SK-N-SH (cell line): ENCODE data around the gene METTL23. TPM values are rescaled to one million over a fixed set of nuclear protein-coding genes. Genes with fewer than 3 reads are reported as not detected.

Experiments used
- CTCF ChIA-PET: fragments of 300-600, 350-600 bp; formaldehyde crosslinking; extraction: SDS; loops from one replicate; lab custom pipeline; 2021; lab: Yijun Ruan, JAX
- POLR2A ChIA-PET: fragments of 350-600 bp; sonication (Branson Sonifier 250); formaldehyde crosslinking; extraction: SDS; loops from one replicate; lab custom pipeline; 2020; ENCODE audit warnings: antibody characterized with exemption, inconsistent platforms; lab: Yijun Ruan, JAX
- DNase-seq: peaks from one replicate; pipeline ENCODE4 v3.0.0; 2012
- H2AFZ ChIP-seq: fragments of 200-600 bp; sonication (generic); 2 replicates; pipeline ENCODE4 v1.8.1; 2016; ENCODE audit warnings: antibody characterized with exemption, mild to moderate bottlenecking, low read depth
- H3F3A ChIP-seq: fragments of 200-600 bp; sonication (generic); replicated peaks from 2 replicates; pipeline ENCODE3; 2016; ENCODE audit warnings: antibody characterized with exemption, mild to moderate bottlenecking; ENCODE audit not compliant: insufficient read depth
- H3K27ac ChIP-seq, 2 experiments: fragments of 200-500 bp in 1 of 2; fragments of 200-600 bp in 1 of 2; sonication (Bioruptor generic) in 1 of 2; sonication (generic), shearing (Covaris generic) in 1 of 2; 2 replicates each; pipeline versions ENCODE4 v1.5.1 to v1.6.1; 2014 to 2016; ENCODE audit warnings: low read depth in 2 of 2, inconsistent platforms in 1 of 2, low read length in 1 of 2, mild to moderate bottlenecking in 1 of 2, mixed read lengths in 1 of 2
- H3K27me3 ChIP-seq: fragments of 200-600 bp; sonication (generic), shearing (Covaris generic); 2 replicates; pipeline ENCODE4 v1.6.1; 2016; ENCODE audit warnings: mixed run types; ENCODE audit not compliant: insufficient read depth
- H3K36me3 ChIP-seq, 2 experiments: fragments of 200-500 bp in 1 of 2; fragments of 200-600 bp in 1 of 2; sonication (Bioruptor generic) in 1 of 2; sonication (generic) in 1 of 2; replicated peaks in 1 of 2; 2 replicates each; pipeline versions ENCODE3 to v1.5.1; 2014 to 2016; ENCODE audit warnings: low read length in 1 of 2, mild to moderate bottlenecking in 1 of 2; ENCODE audit not compliant: insufficient read depth in 2 of 2, control insufficient read depth in 1 of 2
- H3K4me1 ChIP-seq, 2 experiments: fragments of 200-500 bp in 1 of 2; fragments of 200-600 bp in 1 of 2; sonication (Bioruptor generic) in 1 of 2; sonication (generic), shearing (Covaris generic) in 1 of 2; 2 replicates each; pipeline versions ENCODE4 v1.5.1 to v1.6.1; 2014 to 2016; ENCODE audit warnings: low read depth in 1 of 2, low read length in 1 of 2, mixed run types in 1 of 2; ENCODE audit not compliant: insufficient read depth in 2 of 2, control insufficient read depth in 1 of 2
- H3K4me2 ChIP-seq: fragments of 200-600 bp; sonication (generic), shearing (Covaris generic); 2 replicates; pipeline ENCODE4 v1.6.1; 2017; ENCODE audit warnings: mixed run types
- H3K4me3 ChIP-seq, 2 experiments: fragments of 200-500 bp in 1 of 2; fragments of 200-600 bp in 1 of 2; sonication (Bioruptor generic) in 1 of 2; sonication (generic), shearing (Covaris generic) in 1 of 2; 2 replicates each; pipeline versions ENCODE4 v1.5.1 to v1.8.1; 2014 to 2016; ENCODE audit warnings: low read depth in 2 of 2, inconsistent platforms in 1 of 2, low read length in 1 of 2, mild to moderate bottlenecking in 1 of 2, mixed read lengths in 1 of 2, moderate library complexity in 1 of 2
- H3K79me2 ChIP-seq: fragments of 200-600 bp; sonication (generic); 2 replicates; pipeline ENCODE4 v1.8.1; 2017; ENCODE audit warnings: mild to moderate bottlenecking; ENCODE audit not compliant: insufficient read depth
- H3K9ac ChIP-seq: fragments of 200-600 bp; sonication (generic); 2 replicates; pipeline ENCODE4 v1.6.1; 2017; ENCODE audit warnings: mixed run types
- H3K9me2 ChIP-seq: fragments of 200-600 bp; sonication (generic); 2 replicates; pipeline ENCODE4 v1.6.1; 2017; ENCODE audit warnings: mixed run types
- H3K9me3 ChIP-seq: fragments of 200-600 bp; sonication (generic); 2 replicates; pipeline ENCODE4 v1.6.1; 2017; ENCODE audit warnings: mixed run types, mild to moderate bottlenecking, moderate library complexity
- H4K20me1 ChIP-seq: fragments of 200-600 bp; sonication (generic); 2 replicates; pipeline ENCODE4 v1.6.1; 2017; ENCODE audit warnings: mild to moderate bottlenecking, mixed run types; ENCODE audit not compliant: insufficient read depth
- CHD2 ChIP-seq: fragments of 150-350 bp; IDR thresholded peaks from 2 replicates; pipeline ENCODE4 v1.6.1; 2018; ENCODE audit warnings: low read length; ENCODE audit not compliant: partially characterized antibody
- CTCF ChIP-seq: fragments of 200-600 bp; sonication (generic); IDR thresholded peaks from 2 replicates; pipeline ENCODE4 v1.6.1; 2017; ENCODE audit warnings: antibody characterized with exemption, mild to moderate bottlenecking, moderate library complexity
- ELF1 ChIP-seq: IDR thresholded peaks from 2 replicates; pipeline ENCODE4 v1.4.0; 2012
- EZH2phosphoT487 ChIP-seq: fragments of 200-600 bp; sonication (generic); IDR thresholded peaks from 2 replicates; pipeline ENCODE4 v1.6.1; 2017; ENCODE audit warnings: low read depth, mixed run types, mild to moderate bottlenecking, antibody characterized with exemption, moderate library complexity, borderline replicate concordance
- FOXM1 ChIP-seq: IDR thresholded peaks from 2 replicates; pipeline ENCODE4 v1.4.0; 2012; ENCODE audit warnings: low read depth, mild to moderate bottlenecking
- JUND ChIP-seq: IDR thresholded peaks from 2 replicates; pipeline ENCODE4 v1.4.0; 2012
- NFIC ChIP-seq: IDR thresholded peaks from 2 replicates; pipeline ENCODE4 v1.4.0; 2012; ENCODE audit warnings: borderline replicate concordance
- NRF1 ChIP-seq: IDR thresholded peaks from 2 replicates; pipeline ENCODE4 v1.6.1; 2012; ENCODE audit warnings: low read depth, mild to moderate bottlenecking, low read length
- POLR2AphosphoS5 ChIP-seq: IDR thresholded peaks from 2 replicates; pipeline ENCODE4 v1.6.1; 2012; ENCODE audit warnings: low read depth, low read length
- RCOR1 ChIP-seq: fragments of 150-350 bp; IDR thresholded peaks from 2 replicates; pipeline ENCODE4 v1.6.1; 2017; ENCODE audit warnings: antibody characterized with exemption, low read length
- REST ChIP-seq: IDR thresholded peaks from 2 replicates; pipeline ENCODE4 v1.6.1; 2012; ENCODE audit warnings: mild to moderate bottlenecking, low read depth, low read length, moderate library complexity
- RXRA ChIP-seq: IDR thresholded peaks from 2 replicates; pipeline ENCODE4 v1.4.0; 2012; ENCODE audit warnings: low read depth, mild to moderate bottlenecking, borderline replicate concordance
- SMC3 ChIP-seq: IDR thresholded peaks from 2 replicates; pipeline ENCODE4 v1.6.1; 2012; ENCODE audit warnings: low read depth, low read length, improper control_type of control experiment
- TAF1 ChIP-seq: IDR thresholded peaks from 2 replicates; pipeline ENCODE4 v1.6.1; 2012; ENCODE audit warnings: low read depth, mild to moderate bottlenecking, low read length, moderate library complexity, borderline replicate concordance
- TCF12 ChIP-seq: IDR thresholded peaks from 2 replicates; pipeline ENCODE4 v1.4.0; 2012
- YY1 ChIP-seq: IDR thresholded peaks from 2 replicates; pipeline ENCODE4 v1.4.0; 2012; ENCODE audit warnings: low read depth, mild to moderate bottlenecking
- WGBS: methylation state at CpG from one replicate; pipeline ENCODE4 v1.1.6; 2017; ENCODE audit warnings: low lambda C conversion rate; 5-methylcytosine and 5-hydroxymethylcytosine counted together
- polyA plus RNA-seq, 3 experiments: library from polyadenylated mRNA; depleted of rRNA; stranded (reverse); fragments of >200 nt; gene quantifications; 2 replicates each; pipeline ENCODE4 v1.2.3, GENCODE V29; 2012
- TF ChIP-seq, protein P1 (sequence below): IDR thresholded peaks from 2 replicates; pipeline ENCODE4; 2012
- TF ChIP-seq, protein P2 (sequence below): fragments of 150-350 bp; IDR thresholded peaks from 2 replicates; pipeline ENCODE4 v1.6.1; 2017; ENCODE audit warnings: antibody characterized with exemption, low read length, low read depth, borderline replicate concordance
- TF ChIP-seq, protein P3 (sequence below): IDR thresholded peaks from 2 replicates; pipeline ENCODE4 v1.4.0; 2012; ENCODE audit warnings: low read depth

Gene METTL23
- polyA plus RNA-seq, 1 of the 3 experiments (the other 2 are of a cell fraction): 75.9 TPM

- CTCF ChIA-PET: interaction anchor here (0.8 to 1.6 kb wide), 5 partner anchors 30 to 286 kb away, joined by 3 to 5 read pairs (median 4); partner anchors contain the start of gene MGAT5B
- 87% methylated on average over 12 of the region's 12 CpGs for WGBS
- no peak overlapping the region for H2AFZ ChIP-seq
- H3K9me3 ChIP-seq: no peaks in the 10 kb centered on the region
- H3K4me3 ChIP-seq: no peak overlapping the region
- no peak overlapping the region for H3K4me2 ChIP-seq
- no peaks in the 10 kb centered on the region for H3K4me1 ChIP-seq
- H3F3A ChIP-seq: peaks cover 4% of the 10 kb centered on the region
- H3K36me3 ChIP-seq: peaks cover 17 to 26% of the 10 kb centered on the region in 2 experiments
- DNase-seq: no peak
- no peak overlapping the region for H3K9ac ChIP-seq
- H4K20me1 ChIP-seq: no peaks in the 10 kb centered on the region
- H3K79me2 ChIP-seq: no peaks in the 10 kb centered on the region
- POLR2A ChIA-PET: no interaction called here
- H3K27me3 ChIP-seq: no peaks in the 10 kb centered on the region
- H3K9me2 ChIP-seq: no peaks in the 10 kb centered on the region
- H3K27ac ChIP-seq: no peak overlapping the region
- TF ChIP-seq POLR2AphosphoS5 (no peak), RXRA (no peak), YY1 (no peak), ELF1 (no peak), EZH2phosphoT487 (no peak), RCOR1 (no peak), CHD2 (no peak), NFIC (no peak), NRF1 (no peak), TAF1 (no peak)
- TF ChIP-seq, protein P1, sequence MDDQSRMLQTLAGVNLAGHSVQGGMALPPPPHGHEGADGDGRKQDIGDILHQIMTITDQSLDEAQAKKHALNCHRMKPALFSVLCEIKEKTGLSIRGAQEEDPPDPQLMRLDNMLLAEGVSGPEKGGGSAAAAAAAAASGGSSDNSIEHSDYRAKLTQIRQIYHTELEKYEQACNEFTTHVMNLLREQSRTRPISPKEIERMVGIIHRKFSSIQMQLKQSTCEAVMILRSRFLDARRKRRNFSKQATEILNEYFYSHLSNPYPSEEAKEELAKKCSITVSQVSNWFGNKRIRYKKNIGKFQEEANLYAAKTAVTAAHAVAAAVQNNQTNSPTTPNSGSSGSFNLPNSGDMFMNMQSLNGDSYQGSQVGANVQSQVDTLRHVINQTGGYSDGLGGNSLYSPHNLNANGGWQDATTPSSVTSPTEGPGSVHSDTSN: no peak
Observed at GRCh38 chr17:76781056-76781982, 54.7 kb downstream of the METTL23 start.

- DNase-seq: no peak
- Histone ChIP-seq H3K79me2 (no peaks in the 10 kb centered on the region), H3K9ac (no peak overlapping the region), H3F3A (peaks cover 4% of the 10 kb centered on the region), H3K9me3 (no peaks in the 10 kb centered on the region), H3K27ac (no peak overlapping the region), H3K27me3 (no peaks in the 10 kb centered on the region), H3K36me3 (peaks cover 8 to 13% of the 10 kb centered on the region in 2 experiments), H3K4me2 (no peak overlapping the region), H3K4me1 (no peaks in the 10 kb centered on the region), H4K20me1 (no peaks in the 10 kb centered on the region), H3K4me3 (no peak overlapping the region), H3K9me2 (no peaks in the 10 kb centered on the region), H2AFZ (no peak overlapping the region)
- TF ChIP-seq FOXM1 (no peak), EZH2phosphoT487 (no peak), CTCF (no peak), TAF1 (no peak), SMC3 (no peak), NFIC (no peak), JUND (no peak), TCF12 (no peak), REST (no peak), NRF1 (no peak)
- TF ChIP-seq, protein P2, sequence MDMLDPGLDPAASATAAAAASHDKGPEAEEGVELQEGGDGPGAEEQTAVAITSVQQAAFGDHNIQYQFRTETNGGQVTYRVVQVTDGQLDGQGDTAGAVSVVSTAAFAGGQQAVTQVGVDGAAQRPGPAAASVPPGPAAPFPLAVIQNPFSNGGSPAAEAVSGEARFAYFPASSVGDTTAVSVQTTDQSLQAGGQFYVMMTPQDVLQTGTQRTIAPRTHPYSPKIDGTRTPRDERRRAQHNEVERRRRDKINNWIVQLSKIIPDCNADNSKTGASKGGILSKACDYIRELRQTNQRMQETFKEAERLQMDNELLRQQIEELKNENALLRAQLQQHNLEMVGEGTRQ: no peak
- TF ChIP-seq, protein P3, sequence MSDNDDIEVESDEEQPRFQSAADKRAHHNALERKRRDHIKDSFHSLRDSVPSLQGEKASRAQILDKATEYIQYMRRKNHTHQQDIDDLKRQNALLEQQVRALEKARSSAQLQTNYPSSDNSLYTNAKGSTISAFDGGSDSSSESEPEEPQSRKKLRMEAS: no peak
- CTCF ChIA-PET: interaction anchor here (0.8 to 1.5 kb wide), 3 partner anchors 33 to 304 kb away, joined by 3 to 6 read pairs (median 3); no protein-coding TSS in a partner anchor
- POLR2A ChIA-PET: interaction anchor here (0.7 kb wide), 1 partner anchor 20 kb away, joined by 3 read pairs; no protein-coding TSS in a partner anchor
- WGBS: 75% methylated on average over 5 of the region's 5 CpGs
Observed at GRCh38 chr17:76783146-76783545, 56.5 kb downstream of the METTL23 start.
